MM.1S (cell line): ENCODE data around the gene ARHGAP25.

ENCODE experiments used
- DNase-seq: peaks from one replicate; pipeline ENCODE4 v3.0.0-alpha.2; 2015
- H2AFZ ChIP-seq: fragments of 300-600 bp; sonication (generic); 2 replicates; pipeline ENCODE4 v1.6.0; 2016; ENCODE audit warnings: antibody characterized with exemption, low read length
- H3F3A ChIP-seq: fragments of 300-600 bp; sonication (generic); 2 replicates; pipeline ENCODE4 v1.6.1; 2016; ENCODE audit warnings: mild to moderate bottlenecking, antibody characterized with exemption, low read length, moderate library complexity, mixed read lengths; ENCODE audit not compliant: insufficient read depth
- H3K27ac ChIP-seq: fragments of 300-600 bp; sonication (generic); 2 replicates; pipeline ENCODE4 v1.5.1; 2016; ENCODE audit warnings: mild to moderate bottlenecking, low read length
- H3K27me3 ChIP-seq: fragments of 300-600 bp; sonication (generic); replicated peaks from 2 replicates; pipeline ENCODE4 v1.6.0; 2016; ENCODE audit warnings: low read length; ENCODE audit not compliant: insufficient read depth
- H3K36me3 ChIP-seq: fragments of 300-600 bp; sonication (generic); replicated peaks from 2 replicates; pipeline ENCODE4 v1.6.1; 2016; ENCODE audit warnings: mild to moderate bottlenecking, low read length, mixed read lengths; ENCODE audit not compliant: insufficient read depth
- H3K4me1 ChIP-seq: fragments of 300-600 bp; sonication (generic); 2 replicates; pipeline ENCODE4 v1.6.1; 2016; ENCODE audit warnings: low read length, mixed read lengths
- H3K4me2 ChIP-seq: fragments of 300-600 bp; sonication (generic); 2 replicates; pipeline ENCODE4 v1.6.0; 2016; ENCODE audit warnings: low read depth, low read length
- H3K4me3 ChIP-seq: fragments of 300-600 bp; sonication (generic); 2 replicates; pipeline ENCODE4 v1.5.1; 2016; ENCODE audit warnings: low read length, mixed read lengths
- H3K79me2 ChIP-seq: fragments of 300-600 bp; sonication (generic); 2 replicates; pipeline ENCODE4 v1.6.1; 2016; ENCODE audit warnings: mixed run types, low read length, mixed read lengths
- H3K9ac ChIP-seq: fragments of 300-600 bp; sonication (generic); 2 replicates; pipeline ENCODE4 v1.6.1; 2016; ENCODE audit warnings: low read length, mixed read lengths
- H3K9me2 ChIP-seq: fragments of 300-600 bp; sonication (generic); replicated peaks from 2 replicates; pipeline ENCODE4 v1.6.1; 2016; ENCODE audit warnings: mild to moderate bottlenecking, low read length, mixed read lengths; ENCODE audit not compliant: insufficient read depth
- H3K9me3 ChIP-seq: fragments of 300-600 bp; sonication (generic); replicated peaks from 2 replicates; pipeline ENCODE4 v1.6.1; 2016; ENCODE audit warnings: mild to moderate bottlenecking, low read length, mixed read lengths; ENCODE audit not compliant: insufficient read depth
- H4K20me1 ChIP-seq: fragments of 300-600 bp; sonication (generic); 2 replicates; pipeline ENCODE4 v1.6.1; 2016; ENCODE audit warnings: mild to moderate bottlenecking, low read length, moderate library complexity, mixed read lengths; ENCODE audit not compliant: insufficient read depth
- CTCF ChIP-seq: fragments of 300-600 bp; sonication (generic); IDR thresholded peaks from 2 replicates; pipeline ENCODE4 v1.5.1; 2016; ENCODE audit warnings: antibody characterized with exemption, low read length, mixed read lengths
- EZH2 ChIP-seq: fragments of 300-600 bp; sonication (generic); optimal IDR thresholded peaks from 2 replicates; pipeline ENCODE3; 2017; ENCODE audit warnings: low read depth, mild to moderate bottlenecking, antibody characterized with exemption, low read length, mixed read lengths
- EZH2phosphoT487 ChIP-seq: fragments of 300-600 bp; sonication (generic); IDR thresholded peaks from 2 replicates; pipeline ENCODE4 v1.6.1; 2018; ENCODE audit warnings: antibody characterized with exemption, low read length

The ARHGAP25 gene

GRCh38 chr2:68749345-68749744, 14.7 kb downstream of the ARHGAP25 start:
- H3K9me2 ChIP-seq = no peaks in the 10 kb centered on the region
- no peak for TF ChIP-seq CTCF
- TF ChIP-seq EZH2phosphoT487 = no peak
- DNase-seq = no peak
- peaks cover 17% of the 10 kb centered on the region for H3K4me1 ChIP-seq
- no peak overlapping the region for H3K9ac ChIP-seq
- H4K20me1 ChIP-seq = no peaks in the 10 kb centered on the region
- H3K27me3 ChIP-seq = no peaks in the 10 kb centered on the region
- no peaks in the 10 kb centered on the region for H3K36me3 ChIP-seq
- H3K27ac ChIP-seq = no peak overlapping the region
- no peaks in the 10 kb centered on the region for H3K9me3 ChIP-seq
- H3K4me3 ChIP-seq = no peak overlapping the region
- no peak overlapping the region for H3K4me2 ChIP-seq
- H3K79me2 ChIP-seq = no peaks in the 10 kb centered on the region
- H2AFZ ChIP-seq = no peak overlapping the region
- H3F3A ChIP-seq = no peaks in the 10 kb centered on the region

GRCh38 chr2:68750592-68751396, 16.2 kb downstream of the ARHGAP25 start:
- no peaks in the 10 kb centered on the region for H3K36me3 ChIP-seq
- TF ChIP-seq EZH2phosphoT487 (no peak), CTCF (no peak), EZH2 (no peak)
- H3K9ac ChIP-seq = no peak overlapping the region
- no peaks in the 10 kb centered on the region for H4K20me1 ChIP-seq
- H3K27ac ChIP-seq = no peak overlapping the region
- no peaks in the 10 kb centered on the region for H3F3A ChIP-seq
- no peaks in the 10 kb centered on the region for H3K9me3 ChIP-seq
- no peak overlapping the region for H2AFZ ChIP-seq
- H3K4me1 ChIP-seq = peaks cover 17% of the 10 kb centered on the region
- H3K27me3 ChIP-seq = no peaks in the 10 kb centered on the region
- no peak overlapping the region for H3K4me2 ChIP-seq
- DNase-seq = no peak
- no peaks in the 10 kb centered on the region for H3K9me2 ChIP-seq
- no peaks in the 10 kb centered on the region for H3K79me2 ChIP-seq
- no peak overlapping the region for H3K4me3 ChIP-seq

- no peak overlapping the region; the same call in 1 of the 2 replicates for H3K9ac ChIP-seq
- no peaks in the 10 kb centered on the region for H3K27me3 ChIP-seq
- H3K27ac ChIP-seq = no peak overlapping the region
- H3K4me1 ChIP-seq = peaks cover 17% of the 10 kb centered on the region
- no peaks in the 10 kb centered on the region for H4K20me1 ChIP-seq
- peak overlapping the region; percentile 49; the same call in 1 of the 2 replicates for H3K4me2 ChIP-seq
- no peaks in the 10 kb centered on the region for H3F3A ChIP-seq
- no peak overlapping the region for H3K4me3 ChIP-seq
- H3K79me2 ChIP-seq = no peaks in the 10 kb centered on the region
- H2AFZ ChIP-seq = peak overlapping the region; percentile 48
- no peak for TF ChIP-seq EZH2
- peak; percentile 92 for TF ChIP-seq CTCF
- DNase-seq = peak; percentile 88
- H3K9me3 ChIP-seq = no peaks in the 10 kb centered on the region
- no peaks in the 10 kb centered on the region for H3K9me2 ChIP-seq
- H3K36me3 ChIP-seq = no peaks in the 10 kb centered on the region
These were observed 17.1 kb downstream of the ARHGAP25 start for GRCh38 chr2:68751397-68752339.
